ENCODE measurements around the gene GRM1.
A peak's percentile ranks its signal among the peaks of the same experiment; 100 is the strongest.

GRM1 gene

DNA sequence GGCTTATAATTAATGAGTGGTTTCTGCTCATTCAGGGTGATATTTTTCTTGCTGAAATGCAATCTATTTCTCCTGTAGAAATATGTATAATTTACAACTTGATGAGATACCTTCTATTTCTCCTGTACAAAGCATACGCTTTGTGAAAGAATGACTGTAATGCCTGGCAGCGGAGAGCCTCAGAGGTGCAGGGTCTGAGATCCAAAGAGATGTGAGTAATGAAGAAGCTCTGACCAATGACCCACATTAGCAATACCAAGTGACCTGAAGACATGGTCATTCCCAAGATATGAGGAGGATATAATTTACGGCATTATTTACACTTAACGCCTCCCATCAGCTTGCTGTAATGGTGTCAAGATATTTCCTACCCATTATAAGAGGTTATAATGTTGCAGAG, 416.4 kb downstream of the GRM1 start:
- Histone ChIP-seq H4K8ac (ENCODE audit: low read depth, low read length) (no peak overlapping the region), H3K23ac (ENCODE audit: low read length) (peak overlapping the region; percentile 61), H3K4me1 (ENCODE audit: control insufficient read depth in 1 of 2, insufficient read depth in 2 of 2, low read length in 2 of 2) (no peaks in the 10 kb centered on the region), H3K14ac (ENCODE audit: low read length) (no peak overlapping the region), H3K4ac (ENCODE audit: low read depth, low read length) (no peak overlapping the region), H3K79me1 (ENCODE audit: low read length) (no peaks in the 10 kb centered on the region), H3K79me2 (ENCODE audit: control insufficient read depth, insufficient read depth, low read length, poor library complexity) (no peaks in the 10 kb centered on the region), H3K9ac (ENCODE audit: low read length) (no peak overlapping the region), H3K4me2 (ENCODE audit: low read length) (no peak overlapping the region), H3K27ac (ENCODE audit: low read depth, low read length) (no peak overlapping the region), H3K18ac (ENCODE audit: low read length) (no peak overlapping the region), H2BK5ac (ENCODE audit: low read depth, low read length, poor library complexity) (no peak overlapping the region), H4K12ac (ENCODE audit: low read depth, low read length) (no peak overlapping the region), H2AFZ (ENCODE audit: insufficient read depth, low read length, poor library complexity) (no peak overlapping the region), H4K91ac (ENCODE audit: low read depth, low read length) (no peak overlapping the region), H3K9me3 (ENCODE audit: insufficient read depth, low read depth, low read length) (no peaks in the 10 kb centered on the region), H2AK5ac (ENCODE audit: low read length) (no peak overlapping the region), H3K36me3 (ENCODE audit: control insufficient read depth in 1 of 2, insufficient read depth in 2 of 2, low read length in 2 of 2) (no peaks in the 10 kb centered on the region), H3K27me3 (ENCODE audit: insufficient read depth, low read length) (no peaks in the 10 kb centered on the region), H2BK120ac (ENCODE audit: insufficient read depth, low read length, poor library complexity) (no peak overlapping the region), H2BK12ac (ENCODE audit: low read length) (no peak overlapping the region), H3K4me3 (ENCODE audit: low read depth, low read length) (no peak overlapping the region)
- no CpG with 5 or more reads among the region's 4 CpGs for WGBS (ENCODE audit: extremely low coverage, insufficient coverage, insufficient read length)
- DNase-seq: peak; percentile 1 to 21

DNA sequence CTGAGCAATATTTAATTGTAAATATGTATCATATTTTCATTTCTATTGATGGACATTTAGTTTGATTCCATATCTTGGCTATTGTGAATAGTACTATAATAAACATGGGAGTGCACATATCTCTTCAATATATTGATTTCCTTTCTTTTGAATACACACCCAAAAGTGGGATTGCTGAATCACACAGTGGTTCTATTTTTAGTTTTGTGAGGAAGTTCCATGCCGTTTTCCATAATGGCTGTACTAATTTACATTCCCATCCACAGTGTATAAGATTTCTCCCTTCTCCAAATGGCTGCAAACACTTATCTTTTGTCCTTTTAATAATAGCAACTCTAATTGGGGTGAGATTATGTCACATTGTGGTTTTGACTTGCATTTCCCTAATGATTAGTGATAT, 428.0 kb downstream of the GRM1 start:
- Histone ChIP-seq H4K8ac (ENCODE audit: low read depth, low read length) (no peak overlapping the region), H3K14ac (ENCODE audit: low read length) (no peak overlapping the region), H3K79me1 (ENCODE audit: low read length) (no peaks in the 10 kb centered on the region), H2AK5ac (ENCODE audit: low read length) (no peak overlapping the region), H3K4ac (ENCODE audit: low read depth, low read length) (no peak overlapping the region), H3K27ac (ENCODE audit: low read depth, low read length) (no peak overlapping the region), H3K4me2 (ENCODE audit: low read length) (no peak overlapping the region), H2BK5ac (ENCODE audit: low read depth, low read length, poor library complexity) (no peak overlapping the region), H2BK120ac (ENCODE audit: insufficient read depth, low read length, poor library complexity) (no peak overlapping the region), H3K36me3 (ENCODE audit: control insufficient read depth in 1 of 2, insufficient read depth in 2 of 2, low read length in 2 of 2) (no peaks in the 10 kb centered on the region), H3K18ac (ENCODE audit: low read length) (no peak overlapping the region), H3K23ac (ENCODE audit: low read length) (no peak overlapping the region), H3K4me1 (ENCODE audit: control insufficient read depth in 1 of 2, insufficient read depth in 2 of 2, low read length in 2 of 2) (no peaks in the 10 kb centered on the region), H4K12ac (ENCODE audit: low read depth, low read length) (no peak overlapping the region), H2AFZ (ENCODE audit: insufficient read depth, low read length, poor library complexity) (no peak overlapping the region), H3K9ac (ENCODE audit: low read length) (no peak overlapping the region), H3K4me3 (ENCODE audit: low read depth, low read length) (no peak overlapping the region), H3K9me3 (ENCODE audit: insufficient read depth, low read depth, low read length) (no peaks in the 10 kb centered on the region), H2BK12ac (ENCODE audit: low read length) (no peak overlapping the region), H4K91ac (ENCODE audit: low read depth, low read length) (no peak overlapping the region), H3K79me2 (ENCODE audit: control insufficient read depth, insufficient read depth, low read length, poor library complexity) (no peaks in the 10 kb centered on the region), H3K27me3 (ENCODE audit: insufficient read depth, low read length) (no peaks in the 10 kb centered on the region)
- WGBS (ENCODE audit: extremely low coverage, insufficient coverage, insufficient read length): no CpG with 5 or more reads among the region's 1 CpG
- DNase-seq: no peak

DNA sequence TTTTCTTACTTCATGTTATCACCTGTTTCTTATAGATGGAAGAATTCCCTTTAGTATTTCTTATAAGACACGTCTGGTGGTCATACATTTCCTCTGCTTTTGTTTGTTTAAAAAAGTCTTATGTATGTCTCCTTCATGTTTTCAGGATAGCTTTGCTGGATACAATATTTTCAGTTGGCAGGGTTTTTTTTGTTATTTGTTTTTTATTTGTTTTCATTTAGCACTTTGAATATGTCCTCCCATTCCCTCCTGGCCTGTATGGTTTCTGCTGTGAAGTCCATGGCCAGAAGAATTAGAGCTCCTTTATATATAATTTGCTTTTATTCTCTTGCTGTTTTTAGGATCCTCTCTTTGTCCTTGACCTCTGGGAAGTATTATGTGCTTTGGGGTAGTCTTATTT, 432.1 kb downstream of the GRM1 start:
- Histone ChIP-seq H3K36me3 (ENCODE audit: control insufficient read depth in 1 of 2, insufficient read depth in 2 of 2, low read length in 2 of 2) (no peaks in the 10 kb centered on the region), H3K27ac (ENCODE audit: low read depth, low read length) (no peak overlapping the region), H4K91ac (ENCODE audit: low read depth, low read length) (no peak overlapping the region), H3K79me1 (ENCODE audit: low read length) (no peaks in the 10 kb centered on the region), H3K4me2 (ENCODE audit: low read length) (no peak overlapping the region), H3K4me3 (ENCODE audit: low read depth, low read length) (no peak overlapping the region), H3K23ac (ENCODE audit: low read length) (no peak overlapping the region), H3K79me2 (ENCODE audit: control insufficient read depth, insufficient read depth, low read length, poor library complexity) (no peaks in the 10 kb centered on the region), H4K8ac (ENCODE audit: low read depth, low read length) (no peak overlapping the region), H2AFZ (ENCODE audit: insufficient read depth, low read length, poor library complexity) (no peak overlapping the region), H3K14ac (ENCODE audit: low read length) (no peak overlapping the region), H2BK5ac (ENCODE audit: low read depth, low read length, poor library complexity) (no peak overlapping the region), H3K4ac (ENCODE audit: low read depth, low read length) (no peak overlapping the region), H3K9me3 (ENCODE audit: insufficient read depth, low read depth, low read length) (no peaks in the 10 kb centered on the region), H3K18ac (ENCODE audit: low read length) (no peak overlapping the region), H3K9ac (ENCODE audit: low read length) (no peak overlapping the region), H2BK12ac (ENCODE audit: low read length) (no peak overlapping the region), H2AK5ac (ENCODE audit: low read length) (no peak overlapping the region), H3K27me3 (ENCODE audit: insufficient read depth, low read length) (no peaks in the 10 kb centered on the region), H2BK120ac (ENCODE audit: insufficient read depth, low read length, poor library complexity) (no peak overlapping the region), H3K4me1 (ENCODE audit: control insufficient read depth in 1 of 2, insufficient read depth in 2 of 2, low read length in 2 of 2) (no peaks in the 10 kb centered on the region), H4K12ac (ENCODE audit: low read depth, low read length) (no peak overlapping the region)
- WGBS (ENCODE audit: extremely low coverage, insufficient coverage, insufficient read length): no CpG with 5 or more reads among the region's 1 CpG
- DNase-seq: no peak

DNA sequence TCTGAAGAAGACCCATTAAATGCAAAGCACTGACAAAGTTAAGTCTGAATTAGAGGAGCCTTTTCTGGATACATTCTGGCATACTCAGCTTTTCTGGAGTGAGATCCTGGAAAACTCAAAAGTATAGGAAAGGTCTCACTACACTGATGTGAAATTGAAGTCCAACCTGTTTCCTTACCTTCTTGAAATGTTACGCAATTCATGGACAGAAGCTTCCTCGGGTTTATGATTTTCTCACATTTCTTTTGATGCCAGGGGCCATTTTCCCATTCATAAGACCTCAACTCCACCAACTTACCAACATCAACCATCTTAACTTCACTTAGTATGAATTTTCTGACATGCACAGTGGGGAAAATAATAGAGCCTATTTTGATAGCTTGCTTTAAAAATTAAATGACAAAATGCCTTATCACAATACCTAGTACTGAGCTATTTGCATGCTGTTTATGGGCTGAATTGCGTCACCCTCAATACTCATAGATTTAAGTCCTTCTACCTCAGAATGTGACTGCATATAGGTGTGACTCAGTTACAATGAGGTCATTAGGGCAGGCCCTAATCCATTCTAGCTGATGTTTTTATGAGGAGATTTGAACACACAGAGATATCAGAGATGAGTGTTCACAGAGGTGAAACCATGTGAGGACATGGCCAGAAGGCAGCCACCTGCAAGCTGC, 441.4 kb downstream of the GRM1 start:
- H2BK12ac ChIP-seq (ENCODE audit: low read length): no peak overlapping the region

More for the DNA sequence above, 441.4 kb downstream of the GRM1 start:
- no peaks in the 10 kb centered on the region for H3K79me1 ChIP-seq (ENCODE audit: low read length)
- no peak for DNase-seq
- no peak overlapping the region for H4K91ac ChIP-seq (ENCODE audit: low read depth, low read length)
- no peak overlapping the region for H3K14ac ChIP-seq (ENCODE audit: low read length)
- H3K4me1 ChIP-seq (ENCODE audit: control insufficient read depth in 1 of 2, insufficient read depth in 2 of 2, low read length in 2 of 2): no peaks in the 10 kb centered on the region
- no peak overlapping the region for H2AFZ ChIP-seq (ENCODE audit: insufficient read depth, low read length, poor library complexity)
- no peaks in the 10 kb centered on the region for H3K36me3 ChIP-seq (ENCODE audit: control insufficient read depth in 1 of 2, insufficient read depth in 2 of 2, low read length in 2 of 2)
- no peaks in the 10 kb centered on the region for H3K79me2 ChIP-seq (ENCODE audit: control insufficient read depth, insufficient read depth, low read length, poor library complexity)
- no peak overlapping the region for H2BK120ac ChIP-seq (ENCODE audit: insufficient read depth, low read length, poor library complexity)
- no peak overlapping the region for H3K18ac ChIP-seq (ENCODE audit: low read length)
- no peak overlapping the region for H3K4me2 ChIP-seq (ENCODE audit: low read length)
- H3K27ac ChIP-seq (ENCODE audit: low read depth, low read length): no peak overlapping the region
- no peak overlapping the region for H3K4me3 ChIP-seq (ENCODE audit: low read depth, low read length)
- H3K9me3 ChIP-seq (ENCODE audit: insufficient read depth, low read depth, low read length): no peaks in the 10 kb centered on the region
- H4K8ac ChIP-seq (ENCODE audit: low read depth, low read length): no peak overlapping the region
- WGBS (ENCODE audit: extremely low coverage, insufficient coverage, insufficient read length): no CpG with 5 or more reads among the region's 3 CpGs
- no peak overlapping the region for H3K23ac ChIP-seq (ENCODE audit: low read length)
- no peak overlapping the region for H2BK5ac ChIP-seq (ENCODE audit: low read depth, low read length, poor library complexity)
- no peak overlapping the region for H3K4ac ChIP-seq (ENCODE audit: low read depth, low read length)
- H4K12ac ChIP-seq (ENCODE audit: low read depth, low read length): no peak overlapping the region
- H3K9ac ChIP-seq (ENCODE audit: low read length): no peak overlapping the region
- H3K27me3 ChIP-seq (ENCODE audit: insufficient read depth, low read length): no peaks in the 10 kb centered on the region
- H2AK5ac ChIP-seq (ENCODE audit: low read length): no peak overlapping the region
